ENCODE data around the gene LRBA. TPM values are rescaled to one million over a fixed set of nuclear protein-coding genes. Genes with fewer than 3 reads are reported as not detected.
"Not testable (repeated sequence)": the region's sequence is repeated elsewhere in the genome, so short reads cannot be mapped to it uniquely, and the experiment has no call there.

LRBA gene
- total RNA-seq, 6 experiments from 2014 or later, result 13.6 to 17.6 (median 15.0) TPM

- Mint-ChIP-seq H3K4me3 (no peak overlapping the region), H3K27ac (no peak overlapping the region), H3K9me3 (peaks cover 14% of the 10 kb centered on the region; the same call in 1 of the 2 replicates), H3K36me3 (ENCODE audit: low read depth) (peaks cover 19% of the 10 kb centered on the region), H3K4me1 (ENCODE audit: low read depth) (peaks cover 13% of the 10 kb centered on the region), H3K27me3 (ENCODE audit: insufficient read depth) (no peaks in the 10 kb centered on the region; the same call in 1 of the 2 replicates)
- TF ChIP-seq CTCF (IDR thresholded peaks at IDR 0.05), result no peak
- no peak for DNase-seq
Measured at GRCh38 chr4:150567070-150567469, 448.0 kb downstream of the LRBA start.

- peaks cover 19% of the 10 kb centered on the region for H3K36me3 Mint-ChIP-seq (ENCODE audit: low read depth)
- H3K27ac Mint-ChIP-seq; H3K27me3 Mint-ChIP-seq (ENCODE audit: insufficient read depth); H3K4me3 Mint-ChIP-seq; DNase-seq: not testable (repeated sequence)
- peaks cover 12% of the 10 kb centered on the region for H3K4me1 Mint-ChIP-seq (ENCODE audit: low read depth)
- peaks cover 14% of the 10 kb centered on the region; the same call in 1 of the 2 replicates for H3K9me3 Mint-ChIP-seq
Measured at GRCh38 chr4:150564967-150565366, 450.1 kb downstream of the LRBA start.

- no peak for TF ChIP-seq CTCF (IDR thresholded peaks at IDR 0.05)
- Mint-ChIP-seq H3K4me3 (no peak overlapping the region), H3K9me3 (peaks cover 14% of the 10 kb centered on the region; the same call in 1 of the 2 replicates), H3K27me3 (ENCODE audit: insufficient read depth) (no peaks in the 10 kb centered on the region; the same call in 1 of the 2 replicates), H3K4me1 (ENCODE audit: low read depth) (no peaks in the 10 kb centered on the region), H3K27ac (no peak overlapping the region), H3K36me3 (ENCODE audit: low read depth) (peaks cover 19% of the 10 kb centered on the region)
- DNase-seq, result no peak
Measured at GRCh38 chr4:150562751-150563150, 452.3 kb downstream of the LRBA start.

DNA sequence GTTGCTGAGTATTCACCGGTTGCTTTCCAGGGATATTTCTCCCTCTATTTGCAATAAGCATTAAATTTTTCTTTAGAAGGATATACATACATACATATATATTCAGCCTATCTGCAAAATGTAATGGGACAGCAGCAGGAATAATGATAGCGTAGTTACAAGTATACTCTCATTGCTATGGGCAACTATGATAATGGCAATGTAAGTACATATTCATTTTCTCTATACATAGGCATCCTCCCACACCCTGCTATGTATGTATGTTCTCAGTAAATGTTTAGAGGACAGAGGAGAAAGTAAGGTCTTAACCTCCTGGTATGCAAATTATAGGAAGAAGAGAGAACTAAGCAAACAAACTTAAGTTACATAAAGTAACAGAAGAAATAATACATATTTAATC is 452.8 kb downstream of the LRBA start:
- no peak for TF ChIP-seq CTCF (IDR thresholded peaks at IDR 0.05)
- peaks cover 19% of the 10 kb centered on the region for H3K36me3 Mint-ChIP-seq (ENCODE audit: low read depth)

GRCh38 chr4:150561143-150561737 is 453.8 kb downstream of the LRBA start:
- H3K9me3 Mint-ChIP-seq, result peaks cover 14% of the 10 kb centered on the region; the same call in 1 of the 2 replicates
- no peaks in the 10 kb centered on the region; the same call in 1 of the 2 replicates for H3K27me3 Mint-ChIP-seq (ENCODE audit: insufficient read depth)

More for the DNA sequence above, 452.8 kb downstream of the LRBA start:
- Mint-ChIP-seq H3K27ac (no peak overlapping the region), H3K4me3 (no peak overlapping the region), H3K4me1 (ENCODE audit: low read depth) (no peaks in the 10 kb centered on the region), H3K27me3 (ENCODE audit: insufficient read depth) (no peaks in the 10 kb centered on the region; the same call in 1 of the 2 replicates), H3K9me3 (peaks cover 14% of the 10 kb centered on the region; the same call in 1 of the 2 replicates)
- DNase-seq, result no peak

GRCh38 chr4:150557811-150558210 is 457.3 kb downstream of the LRBA start:
- not testable (repeated sequence) for H3K27ac Mint-ChIP-seq, DNase-seq

More at GRCh38 chr4:150561143-150561737, 453.8 kb downstream of the LRBA start:
- Mint-ChIP-seq H3K27ac (no peak overlapping the region), H3K4me1 (ENCODE audit: low read depth) (no peaks in the 10 kb centered on the region), H3K36me3 (ENCODE audit: low read depth) (peaks cover 19% of the 10 kb centered on the region), H3K4me3 (no peak overlapping the region)
- TF ChIP-seq CTCF (IDR thresholded peaks at IDR 0.05), result no peak
- no peak for DNase-seq

More at GRCh38 chr4:150557811-150558210, 457.3 kb downstream of the LRBA start:
- H3K36me3 Mint-ChIP-seq (ENCODE audit: low read depth); H3K4me3 Mint-ChIP-seq; H3K9me3 Mint-ChIP-seq; H3K27me3 Mint-ChIP-seq (ENCODE audit: insufficient read depth); H3K4me1 Mint-ChIP-seq (ENCODE audit: low read depth): not testable (repeated sequence)

All from HFFc6 (cell line).